Suprapubic skin (tissue), 4 donors: Measurements from ENCODE around the gene IL2RG.

Source experiments
- CTCF ChIP-seq, 2 donors: fragments of 200-600 bp in 1 of 2; fragments of 450-650 bp in 1 of 2; sonication (generic) in 1 of 2; IDR thresholded peaks; one replicate each; pipeline ENCODE4 v1.5.1; 2016 to 2019; ENCODE audit warnings: antibody characterized with exemption in 2 of 2, mild to moderate bottlenecking in 1 of 2, moderate library complexity in 1 of 2
- EP300 ChIP-seq: sonication (generic); formaldehyde crosslinking; IDR thresholded peaks from one replicate; pipeline ENCODE4 v1.6.1; 2017; ENCODE audit warnings: antibody characterized with exemption
- POLR2AphosphoS5 ChIP-seq, 3 donors: sonication (generic); formaldehyde crosslinking; IDR thresholded peaks; one replicate each; pipeline ENCODE4 v1.6.1; 2017; ENCODE audit warnings: antibody characterized with exemption in 3 of 3

GRCh38 chrX:71143508-71143907, 32.1 kb upstream of the IL2RG start:
- TF ChIP-seq POLR2AphosphoS5 (IDR thresholded peaks at IDR 0.05) (no peak), EP300 (no peak), CTCF (IDR thresholded peaks at IDR 0.05) (no peak)
